K562 (cell line): ENCODE measurements around the gene CNRIP1. TPM values are rescaled to one million over a fixed set of nuclear protein-coding genes. Genes with fewer than 3 reads are reported as not detected.

ENCODE experiments used
- DLX4 ChIP-seq: fragments of 250-450 bp; sonication (Bioruptor Pico); IDR thresholded peaks from 2 replicates; pipeline ENCODE4 v1.6.1; 2021; ENCODE audit warnings: mild to moderate bottlenecking
- FOSL1 ChIP-seq: fragments of 200-800 bp; sonication (Bioruptor generic); conservative IDR thresholded peaks from 2 replicates; pipeline ENCODE4 v1.6.1; 2016; ENCODE audit warnings: missing genetic modification characterization, missing compliant biosample characterization
- LARP7 ChIP-seq: fragments of 450-650 bp; IDR thresholded peaks from 2 replicates; pipeline ENCODE4 v1.6.1; 2016
- NKRF ChIP-seq: fragments of 450-650 bp; IDR thresholded peaks from 2 replicates; pipeline ENCODE4 v1.6.1; 2016; ENCODE audit warnings: borderline replicate concordance
- POU5F1 ChIP-seq: fragments of 150-350 bp; IDR thresholded peaks from 2 replicates; pipeline ENCODE4 v1.6.1; 2014; ENCODE audit warnings: borderline replicate concordance, low read length, low read depth, mild to moderate bottlenecking; ENCODE audit not compliant: partially characterized antibody
- SRF ChIP-seq, 2 experiments: fragments of 250-450, 450-650 bp in 1 of 2; sonication (Bioruptor Pico) in 1 of 2; sonication (generic) in 1 of 2; formaldehyde crosslinking; IDR thresholded peaks; 2 replicates each; pipeline versions ENCODE4 v1.5.0 to v1.5.1; 2020 to 2022; ENCODE audit warnings: mild to moderate bottlenecking in 1 of 2, missing genetic modification reagents in 1 of 2
- TSHZ1 ChIP-seq: fragments of 250-450 bp; sonication (Bioruptor Pico); IDR thresholded peaks from 2 replicates; pipeline ENCODE4 v1.4.0; 2020; ENCODE audit warnings: mild to moderate bottlenecking, moderate library complexity
- ZNF407 ChIP-seq: fragments of 450-650 bp; IDR thresholded peaks from 2 replicates; pipeline ENCODE4 v1.6.1; 2016; ENCODE audit warnings: low read depth
- polyA plus RNA-seq, 8 experiments: library from polyadenylated mRNA; depleted of rRNA in 4 of 8; stranded (reverse) in 5 of 8; unstranded in 3 of 8; fragments of >200 nt; fragmentation: Nextera tagmentation in 2 of 8; fragmentation: Illumina TruSeq in 1 of 8; extraction: Ambion mirVana in 2 of 8; extraction: Trizol in 1 of 8; gene quantifications; 2 replicates each; pipeline versions ENCODE4 v1.2.1 to v1.2.3, GENCODE V29; 2011 to 2014; ENCODE audit warnings: inconsistent platforms in 1 of 8, missing spikeins in 1 of 8
- total RNA-seq, 7 experiments: library from RNA; depleted of rRNA in 6 of 7; stranded (reverse); fragments of >200 nt in 6 of 7; fragmentation: Illumina TruSeq in 2 of 7; extraction: Trizol in 2 of 7; gene quantifications; 2 replicates each; pipeline versions ENCODE4 v1.2.1 to v1.2.3, GENCODE V29; 2011 to 2021; ENCODE audit warnings: low replicate concordance in 1 of 7

CNRIP1 gene
- total and polyA plus RNA-seq, 9 of the 15 experiments (the other 6 are each of a cell fraction or from before 2014, with no cell fraction given): 0.59 to 2.1 (median 1.5) TPM

GRCh38 chr2:68287580-68288441 lies 31.9 kb downstream of the CNRIP1 start (continued):
- TF ChIP-seq TSHZ1 (CRISPR knock-in tag) (no peak), POU5F1 (no peak), SRF (CRISPR knock-in tag; IDR thresholded peaks at IDR 0.05) (no peak; a peak in 1 of 4 replicates), LARP7 (no peak), NKRF (peak; percentile 54; the same call in 1 of the 2 replicates), DLX4 (CRISPR knock-in tag) (no peak), ZNF407 (no peak), FOSL1 (peak; percentile 71)
